HG02870 (cell line): ENCODE measurements around the gene TLCD1.

ENCODE experiments used
- ATAC-seq: cut with Tn5 transposase; IDR thresholded peaks from one replicate; pipeline ENCODE4 v1.9.1; 2021; ENCODE audit warnings: mild to moderate bottlenecking, moderate library complexity; ENCODE audit not compliant: unreplicated experiment

The TLCD1 gene

DNA sequence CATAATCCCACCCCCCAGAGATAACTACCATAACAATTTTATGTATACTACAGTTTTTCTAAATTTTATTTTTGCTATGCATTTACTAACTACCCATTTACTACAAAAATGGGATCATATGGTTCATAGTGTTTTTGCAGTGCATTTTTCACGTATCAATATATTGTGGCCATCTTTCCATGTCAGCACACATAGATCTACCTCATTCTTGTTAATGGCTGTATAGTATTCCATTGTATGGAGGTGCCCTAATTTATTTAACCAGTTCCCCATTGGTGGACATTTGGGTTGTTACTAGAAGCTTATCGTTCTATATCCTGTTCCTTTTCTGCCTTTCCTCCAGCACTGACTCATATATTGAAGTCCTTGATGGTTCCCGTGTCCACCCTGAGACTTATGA lies 37.0 kb downstream of the TLCD1 start:
- no peak for ATAC-seq

DNA sequence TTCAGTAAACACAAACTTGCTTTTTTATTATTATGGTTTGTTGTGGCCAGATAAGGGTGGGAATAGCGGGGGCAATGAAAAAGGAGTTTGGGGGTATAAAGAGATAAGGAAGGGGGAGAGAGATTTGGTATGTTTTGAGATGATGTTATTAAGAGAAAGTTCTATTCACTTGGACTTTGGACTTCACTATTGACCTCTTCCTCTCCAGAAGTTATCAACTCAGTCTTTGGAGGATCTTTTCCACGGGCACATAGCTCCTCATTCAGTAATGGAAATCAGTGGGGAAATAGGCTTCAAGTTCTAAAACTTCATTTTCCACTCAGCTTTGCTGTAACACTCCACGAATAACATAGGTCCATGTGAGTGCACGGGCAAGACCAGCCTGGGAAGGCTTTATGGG lies 37.6 kb downstream of the TLCD1 start:
- ATAC-seq = no peak

- ATAC-seq = no peak
Measured at GRCh38 chr17:28686296-28686695, 39.7 kb downstream of the TLCD1 start.

- ATAC-seq = no peak
Measured at GRCh38 chr17:28685366-28685765, 40.7 kb downstream of the TLCD1 start.

DNA sequence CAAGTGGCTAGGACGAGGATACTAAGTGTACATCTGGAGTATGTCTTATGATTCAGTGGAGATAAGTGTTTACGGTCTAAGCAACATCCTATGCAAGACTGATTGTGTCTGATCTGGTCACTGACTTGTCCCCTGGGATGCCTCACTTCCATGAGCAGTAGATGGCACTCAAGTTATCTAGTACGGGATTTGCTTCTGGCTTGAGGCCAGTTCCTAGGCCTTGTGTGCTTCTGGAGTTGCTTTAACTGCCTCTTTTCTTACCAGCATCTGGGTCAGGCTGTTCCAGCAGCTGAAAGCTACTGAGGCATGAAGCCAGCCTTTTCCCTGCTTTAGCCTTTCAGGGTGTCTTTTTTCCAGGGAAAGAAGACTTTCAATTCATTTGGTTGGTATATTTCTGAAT lies 41.1 kb downstream of the TLCD1 start:
- no peak for ATAC-seq

GRCh38 chr17:28682655-28683054 lies 43.4 kb downstream of the TLCD1 start:
- ATAC-seq = no peak

GRCh38 chr17:28675980-28676379 lies 50.1 kb downstream of the TLCD1 start:
- no peak for ATAC-seq

DNA sequence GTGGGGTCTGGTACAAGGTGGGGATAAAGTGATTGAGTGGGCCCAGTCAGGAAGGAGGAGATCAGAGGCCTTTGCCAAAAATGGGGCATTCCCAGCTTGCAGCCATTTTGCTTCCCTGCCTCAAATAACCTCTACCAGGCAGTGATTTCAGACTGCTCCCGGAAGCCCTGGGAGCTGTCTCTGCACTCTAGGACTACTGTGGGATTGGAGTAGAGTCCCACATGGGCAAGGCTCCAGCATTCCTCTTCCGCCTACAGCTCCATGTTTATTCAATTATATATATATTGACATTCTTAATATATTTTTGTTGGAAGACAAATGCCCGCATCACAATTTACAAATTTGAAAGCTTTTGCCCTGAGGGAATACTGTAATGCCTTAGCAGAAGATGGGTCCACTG lies 50.5 kb downstream of the TLCD1 start:
- no peak for ATAC-seq
